HepG2 (cell line): ENCODE measurements around the gene STAP2. TPM values are rescaled to one million over a fixed set of nuclear protein-coding genes. Genes with fewer than 3 reads are reported as not detected.
A peak's percentile ranks its signal among the peaks of the same experiment; 100 is the strongest.

Experiments
- ETV5 ChIP-seq: IDR thresholded peaks from 2 replicates; pipeline ENCODE4 v1.6.1; 2018; ENCODE audit warnings: missing biosample characterization, missing genetic modification reagents, inconsistent platforms, borderline replicate concordance
- FOSL2 ChIP-seq: sonication (generic); formaldehyde crosslinking; IDR thresholded peaks from 2 replicates; pipeline ENCODE4 v1.4.0; 2020; ENCODE audit warnings: missing genetic modification reagents
- GABPA ChIP-seq, 2 experiments: IDR thresholded peaks; 2 replicates each; pipeline ENCODE4 v1.6.1; 2011 to 2016; ENCODE audit warnings: low read depth in 2 of 2, low read length in 1 of 2, missing biosample characterization in 1 of 2, missing genetic modification characterization in 1 of 2
- JUN ChIP-seq: sonication (generic); formaldehyde crosslinking; IDR thresholded peaks from 2 replicates; pipeline ENCODE4 v1.4.0; 2020; ENCODE audit warnings: mild to moderate bottlenecking, missing genetic modification reagents
- KDM4B ChIP-seq: sonication (generic); formaldehyde crosslinking; IDR thresholded peaks from 2 replicates; pipeline ENCODE4 v1.4.0; 2020; ENCODE audit warnings: missing genetic modification reagents
- MZF1 ChIP-seq: sonication (generic); formaldehyde crosslinking; IDR thresholded peaks from 2 replicates; pipeline ENCODE4 v1.8.1; 2023; ENCODE audit warnings: mild to moderate bottlenecking, missing genetic modification reagents, borderline replicate concordance
- NFIC ChIP-seq: IDR thresholded peaks from 2 replicates; pipeline ENCODE4 v1.6.1; 2012; ENCODE audit warnings: mild to moderate bottlenecking, low read length, inconsistent platforms
- PHF8 ChIP-seq: sonication (generic); formaldehyde crosslinking; IDR thresholded peaks from 2 replicates; pipeline ENCODE4 v1.5.0; 2020; ENCODE audit warnings: missing genetic modification reagents
- RAD51 ChIP-seq: fragments of 450-650 bp; IDR thresholded peaks from 2 replicates; pipeline ENCODE4 v1.6.1; 2016; ENCODE audit warnings: borderline replicate concordance
- RARA ChIP-seq: IDR thresholded peaks from 2 replicates; pipeline ENCODE4 v1.6.1; 2016; ENCODE audit warnings: missing genetic modification reagents, missing compliant biosample characterization
- SOX13 ChIP-seq, 3 experiments: fragments of 450-650 bp in 1 of 3; sonication (generic) in 1 of 3; formaldehyde crosslinking in 1 of 3; IDR thresholded peaks in 2 of 3; conservative IDR thresholded peaks in 1 of 3; 2 replicates each; pipeline versions ENCODE4 v1.5.0 to v1.6.1; 2016 to 2020; ENCODE audit warnings: antibody characterized with exemption in 1 of 3, mild to moderate bottlenecking in 1 of 3, missing compliant biosample characterization in 1 of 3, missing genetic modification reagents in 1 of 3, moderate library complexity in 1 of 3
- TGIF2 ChIP-seq: IDR thresholded peaks from 2 replicates; pipeline ENCODE4 v1.6.1; 2016; ENCODE audit warnings: control low read depth, missing compliant biosample characterization
- ZNF556 ChIP-seq: sonication (generic); formaldehyde crosslinking; IDR thresholded peaks from 2 replicates; pipeline ENCODE4 v1.4.0; 2020; ENCODE audit warnings: mild to moderate bottlenecking, missing genetic modification reagents, borderline replicate concordance
- ZNF598 ChIP-seq: sonication (generic); formaldehyde crosslinking; IDR thresholded peaks from 2 replicates; pipeline ENCODE4 v1.5.1; 2020; ENCODE audit warnings: mild to moderate bottlenecking, missing genetic modification reagents, borderline replicate concordance
- ZSCAN20 ChIP-seq: sonication (generic); formaldehyde crosslinking; IDR thresholded peaks from 2 replicates; pipeline ENCODE4 v1.4.0; 2020; ENCODE audit warnings: missing genetic modification reagents, mild to moderate bottlenecking, borderline replicate concordance
- polyA plus RNA-seq, 8 experiments: library from polyadenylated mRNA; depleted of rRNA in 3 of 8; stranded (reverse) in 7 of 8; unstranded in 1 of 8; fragments of >200 nt; fragmentation: Illumina TruSeq in 4 of 8; extraction: Trizol in 4 of 8; gene quantifications; 2 replicates each; pipeline versions ENCODE4 v1.2.1 to v1.2.3, GENCODE V29; 2011 to 2016; ENCODE audit warnings: low read depth in 4 of 8, missing spikeins in 1 of 8, mixed read lengths in 1 of 8; ENCODE audit not compliant: insufficient read depth in 1 of 8
- total RNA-seq, 5 experiments: library from RNA; depleted of rRNA; stranded (reverse); fragments of >200 nt; fragmentation: Illumina TruSeq; extraction: Trizol; gene quantifications; 2 replicates each; pipeline ENCODE4 v1.2.3, GENCODE V29; 2016; ENCODE audit warnings: low read depth in 1 of 5
- TF ChIP-seq, protein P1 (sequence below): sonication (generic); formaldehyde crosslinking; IDR thresholded peaks from 2 replicates; pipeline ENCODE4 v1.5.0; 2020; ENCODE audit warnings: missing genetic modification reagents, mild to moderate bottlenecking, borderline replicate concordance
- TF ChIP-seq, protein P2 (sequence below): sonication (generic); formaldehyde crosslinking; IDR thresholded peaks from 2 replicates; pipeline ENCODE4 v1.9.0; 2022; ENCODE audit warnings: missing genetic modification reagents, mild to moderate bottlenecking, borderline replicate concordance
- TF ChIP-seq, protein P3 (sequence below): sonication (generic); formaldehyde crosslinking; IDR thresholded peaks from 2 replicates; pipeline ENCODE4 v1.4.0; 2020; ENCODE audit warnings: mild to moderate bottlenecking, missing genetic modification reagents, borderline replicate concordance
- TF ChIP-seq, protein P4 (sequence below): sonication (generic); formaldehyde crosslinking; IDR thresholded peaks from 2 replicates; pipeline ENCODE4 v1.4.0; 2020; ENCODE audit warnings: missing genetic modification reagents
- TF ChIP-seq, protein P5 (sequence below): sonication (generic); formaldehyde crosslinking; IDR thresholded peaks from 2 replicates; pipeline ENCODE4 v1.4.0; 2020; ENCODE audit warnings: missing genetic modification reagents
- TF ChIP-seq, protein P6 (sequence below): IDR thresholded peaks from 2 replicates; pipeline ENCODE4 v1.6.1; 2016; ENCODE audit warnings: low read depth, borderline replicate concordance

The STAP2 gene
- total and polyA plus RNA-seq, 2 of the 13 experiments (the other 11 are each of a cell fraction or from before 2014, with no cell fraction given) = 39.0 to 43.7 TPM

DNA sequence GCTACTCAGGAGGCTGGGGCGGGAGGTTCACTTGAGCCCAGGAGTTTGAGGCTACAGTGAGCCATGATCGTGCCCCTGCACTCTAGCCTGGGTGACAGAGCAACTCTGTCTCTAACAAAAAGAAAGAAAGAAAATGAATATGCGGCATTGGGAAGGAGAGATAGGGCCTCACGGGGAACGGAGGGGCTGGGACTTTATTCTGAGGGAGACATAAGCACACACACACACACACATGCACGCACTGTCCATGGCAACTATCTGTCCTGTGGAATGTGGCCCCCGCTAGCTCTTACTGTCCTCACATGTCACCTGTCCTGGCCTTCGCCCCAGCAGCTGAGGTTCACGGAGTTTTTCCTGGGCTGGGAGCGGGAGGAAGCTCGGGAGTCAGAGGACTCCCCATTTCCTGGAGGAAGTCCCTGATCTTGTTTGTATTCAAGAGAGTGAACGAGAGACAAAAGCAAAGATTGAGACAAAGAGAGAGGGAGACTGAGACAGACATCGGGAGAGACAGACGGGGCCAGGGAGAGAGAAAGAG is 654 bp downstream of the STAP2 start (continued):
- TF ChIP-seq, protein P1, sequence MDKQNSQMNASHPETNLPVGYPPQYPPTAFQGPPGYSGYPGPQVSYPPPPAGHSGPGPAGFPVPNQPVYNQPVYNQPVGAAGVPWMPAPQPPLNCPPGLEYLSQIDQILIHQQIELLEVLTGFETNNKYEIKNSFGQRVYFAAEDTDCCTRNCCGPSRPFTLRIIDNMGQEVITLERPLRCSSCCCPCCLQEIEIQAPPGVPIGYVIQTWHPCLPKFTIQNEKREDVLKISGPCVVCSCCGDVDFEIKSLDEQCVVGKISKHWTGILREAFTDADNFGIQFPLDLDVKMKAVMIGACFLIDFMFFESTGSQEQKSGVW (CRISPR knock-in tag) = no peak
- TF ChIP-seq ZNF556 (0 out of 2 replicates have a peak, but pooled peaks have one; percentile 19), KDM4B (CRISPR knock-in tag) (no peak), RAD51 (no peak), RARA (CRISPR knock-in tag) (peak; percentile 85), GABPA (IDR thresholded peaks at IDR 0.05; ENCODE audit: low read depth, low read length) (no peak), GABPA (CRISPR knock-in tag; IDR thresholded peaks at IDR 0.05; ENCODE audit: low read depth) (0 out of 2 replicates have a peak, but pooled peaks have one; percentile 13), MZF1 (CRISPR knock-in tag) (no peak), TGIF2 (CRISPR knock-in tag) (0 out of 2 replicates have a peak, but pooled peaks have one; percentile 41), SOX13 (IDR thresholded peaks at IDR 0.05) (no peak), SOX13 (CRISPR knock-in tag; conservative IDR thresholded peaks at IDR 0.05 in 1 of 2, IDR thresholded peaks at IDR 0.05 in 1 of 2) (peak in 1 of 2 experiments; percentile 29; a peak in 1 of 4 replicates), FOSL2 (CRISPR knock-in tag) (no peak), ZSCAN20 (no peak), ZNF598 (CRISPR knock-in tag) (no peak), JUN (CRISPR knock-in tag) (no peak), ETV5 (CRISPR knock-in tag) (peak; percentile 27; the same call in 1 of the 2 replicates), NFIC (no peak), PHF8 (CRISPR knock-in tag) (peak; percentile 21; the same call in 1 of the 2 replicates)
- TF ChIP-seq, protein P2, sequence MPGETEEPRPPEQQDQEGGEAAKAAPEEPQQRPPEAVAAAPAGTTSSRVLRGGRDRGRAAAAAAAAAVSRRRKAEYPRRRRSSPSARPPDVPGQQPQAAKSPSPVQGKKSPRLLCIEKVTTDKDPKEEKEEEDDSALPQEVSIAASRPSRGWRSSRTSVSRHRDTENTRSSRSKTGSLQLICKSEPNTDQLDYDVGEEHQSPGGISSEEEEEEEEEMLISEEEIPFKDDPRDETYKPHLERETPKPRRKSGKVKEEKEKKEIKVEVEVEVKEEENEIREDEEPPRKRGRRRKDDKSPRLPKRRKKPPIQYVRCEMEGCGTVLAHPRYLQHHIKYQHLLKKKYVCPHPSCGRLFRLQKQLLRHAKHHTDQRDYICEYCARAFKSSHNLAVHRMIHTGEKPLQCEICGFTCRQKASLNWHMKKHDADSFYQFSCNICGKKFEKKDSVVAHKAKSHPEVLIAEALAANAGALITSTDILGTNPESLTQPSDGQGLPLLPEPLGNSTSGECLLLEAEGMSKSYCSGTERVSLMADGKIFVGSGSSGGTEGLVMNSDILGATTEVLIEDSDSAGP (CRISPR knock-in tag) = no peak; the same call in 1 of the 2 replicates
- TF ChIP-seq, protein P3, sequence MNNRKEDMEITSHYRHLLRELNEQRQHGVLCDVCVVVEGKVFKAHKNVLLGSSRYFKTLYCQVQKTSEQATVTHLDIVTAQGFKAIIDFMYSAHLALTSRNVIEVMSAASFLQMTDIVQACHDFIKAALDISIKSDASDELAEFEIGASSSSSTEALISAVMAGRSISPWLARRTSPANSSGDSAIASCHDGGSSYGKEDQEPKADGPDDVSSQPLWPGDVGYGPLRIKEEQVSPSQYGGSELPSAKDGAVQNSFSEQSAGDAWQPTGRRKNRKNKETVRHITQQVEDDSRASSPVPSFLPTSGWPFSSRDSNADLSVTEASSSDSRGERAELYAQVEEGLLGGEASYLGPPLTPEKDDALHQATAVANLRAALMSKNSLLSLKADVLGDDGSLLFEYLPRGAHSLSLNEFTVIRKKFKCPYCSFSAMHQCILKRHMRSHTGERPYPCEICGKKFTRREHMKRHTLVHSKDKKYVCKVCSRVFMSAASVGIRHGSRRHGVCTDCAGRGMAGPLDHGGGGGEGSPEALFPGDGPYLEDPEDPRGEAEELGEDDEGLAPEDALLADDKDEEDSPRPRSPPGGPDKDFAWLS = no peak
- TF ChIP-seq, protein P4, sequence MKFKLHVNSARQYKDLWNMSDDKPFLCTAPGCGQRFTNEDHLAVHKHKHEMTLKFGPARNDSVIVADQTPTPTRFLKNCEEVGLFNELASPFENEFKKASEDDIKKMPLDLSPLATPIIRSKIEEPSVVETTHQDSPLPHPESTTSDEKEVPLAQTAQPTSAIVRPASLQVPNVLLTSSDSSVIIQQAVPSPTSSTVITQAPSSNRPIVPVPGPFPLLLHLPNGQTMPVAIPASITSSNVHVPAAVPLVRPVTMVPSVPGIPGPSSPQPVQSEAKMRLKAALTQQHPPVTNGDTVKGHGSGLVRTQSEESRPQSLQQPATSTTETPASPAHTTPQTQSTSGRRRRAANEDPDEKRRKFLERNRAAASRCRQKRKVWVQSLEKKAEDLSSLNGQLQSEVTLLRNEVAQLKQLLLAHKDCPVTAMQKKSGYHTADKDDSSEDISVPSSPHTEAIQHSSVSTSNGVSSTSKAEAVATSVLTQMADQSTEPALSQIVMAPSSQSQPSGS (CRISPR knock-in tag) = no peak
- TF ChIP-seq, protein P5, sequence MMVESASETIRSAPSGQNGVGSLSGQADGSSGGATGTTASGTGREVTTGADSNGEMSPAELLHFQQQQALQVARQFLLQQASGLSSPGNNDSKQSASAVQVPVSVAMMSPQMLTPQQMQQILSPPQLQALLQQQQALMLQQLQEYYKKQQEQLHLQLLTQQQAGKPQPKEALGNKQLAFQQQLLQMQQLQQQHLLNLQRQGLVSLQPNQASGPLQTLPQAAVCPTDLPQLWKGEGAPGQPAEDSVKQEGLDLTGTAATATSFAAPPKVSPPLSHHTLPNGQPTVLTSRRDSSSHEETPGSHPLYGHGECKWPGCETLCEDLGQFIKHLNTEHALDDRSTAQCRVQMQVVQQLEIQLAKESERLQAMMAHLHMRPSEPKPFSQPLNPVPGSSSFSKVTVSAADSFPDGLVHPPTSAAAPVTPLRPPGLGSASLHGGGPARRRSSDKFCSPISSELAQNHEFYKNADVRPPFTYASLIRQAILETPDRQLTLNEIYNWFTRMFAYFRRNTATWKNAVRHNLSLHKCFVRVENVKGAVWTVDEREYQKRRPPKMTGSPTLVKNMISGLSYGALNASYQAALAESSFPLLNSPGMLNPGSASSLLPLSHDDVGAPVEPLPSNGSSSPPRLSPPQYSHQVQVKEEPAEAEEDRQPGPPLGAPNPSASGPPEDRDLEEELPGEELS (CRISPR knock-in tag) = 0 out of 2 replicates have a peak, but pooled peaks have one; percentile 26
- TF ChIP-seq, protein P6, sequence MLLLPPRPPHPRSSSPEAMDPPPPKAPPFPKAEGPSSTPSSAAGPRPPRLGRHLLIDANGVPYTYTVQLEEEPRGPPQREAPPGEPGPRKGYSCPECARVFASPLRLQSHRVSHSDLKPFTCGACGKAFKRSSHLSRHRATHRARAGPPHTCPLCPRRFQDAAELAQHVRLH = no peak
